Mesodermal cell (in vitro differentiated cells): Measurements from ENCODE around the gene CARD9.
A peak's percentile ranks its signal among the peaks of the same experiment; 100 is the strongest.

Experiments
- H3K27ac ChIP-seq: 2 replicates; pipeline ENCODE4 v1.7.0; 2013; ENCODE audit warnings: mild to moderate bottlenecking, low read depth, low read length, moderate library complexity; ENCODE audit not compliant: severe bottlenecking
- H3K36me3 ChIP-seq: 2 replicates; pipeline ENCODE4 v1.7.1; 2013; ENCODE audit warnings: mild to moderate bottlenecking, low read length, moderate library complexity; ENCODE audit not compliant: control insufficient read depth, insufficient read depth
- H3K4me1 ChIP-seq: one replicate; pipeline ENCODE4 v1.7.1; 2013; ENCODE audit warnings: mild to moderate bottlenecking, low read length; ENCODE audit not compliant: insufficient read depth, control insufficient read depth, poor library complexity, severe bottlenecking
- H3K4me3 ChIP-seq: 2 replicates; pipeline ENCODE4 v1.7.0; 2013; ENCODE audit warnings: low read length, control low read depth, mild to moderate bottlenecking; ENCODE audit not compliant: insufficient read depth, poor library complexity, severe bottlenecking; ENCODE audit errors: extremely low read depth
- H3K9me3 ChIP-seq: 2 replicates; pipeline ENCODE4 v1.7.1; 2013; ENCODE audit warnings: mild to moderate bottlenecking, low read length, moderate library complexity; ENCODE audit not compliant: control insufficient read depth
- WGBS, 2 experiments: methylation state at CpG; one replicate each; pipeline ENCODE4 v1.1.5; 2013; ENCODE audit warnings: missing lambda C conversion rate in 2 of 2; ENCODE audit not compliant: insufficient coverage in 2 of 2; 5-methylcytosine and 5-hydroxymethylcytosine counted together

The CARD9 gene

GRCh38 chr9:136371533-136371880 lies 2.0 kb downstream of the CARD9 start:
- no peak overlapping the region for H3K27ac ChIP-seq
- H3K9me3 ChIP-seq = no peaks in the 10 kb centered on the region
- peaks cover 9% of the 10 kb centered on the region for H3K4me1 ChIP-seq
- H3K36me3 ChIP-seq = peaks cover 14% of the 10 kb centered on the region
- WGBS, 2 experiments = 84 to 97% methylated on average over 10 to 13 of the region's 13 CpGs
- no peak overlapping the region for H3K4me3 ChIP-seq

- H3K27ac ChIP-seq = no peak overlapping the region
- H3K4me3 ChIP-seq = no peak overlapping the region
- WGBS, 2 experiments = 95 to 97% methylated on average over 43 to 54 of the region's 54 CpGs
- no peaks in the 10 kb centered on the region for H3K9me3 ChIP-seq
- H3K36me3 ChIP-seq = peaks cover 13% of the 10 kb centered on the region
- peaks cover 9% of the 10 kb centered on the region for H3K4me1 ChIP-seq
Measured at GRCh38 chr9:136370687-136371532, 2.6 kb downstream of the CARD9 start.

DNA sequence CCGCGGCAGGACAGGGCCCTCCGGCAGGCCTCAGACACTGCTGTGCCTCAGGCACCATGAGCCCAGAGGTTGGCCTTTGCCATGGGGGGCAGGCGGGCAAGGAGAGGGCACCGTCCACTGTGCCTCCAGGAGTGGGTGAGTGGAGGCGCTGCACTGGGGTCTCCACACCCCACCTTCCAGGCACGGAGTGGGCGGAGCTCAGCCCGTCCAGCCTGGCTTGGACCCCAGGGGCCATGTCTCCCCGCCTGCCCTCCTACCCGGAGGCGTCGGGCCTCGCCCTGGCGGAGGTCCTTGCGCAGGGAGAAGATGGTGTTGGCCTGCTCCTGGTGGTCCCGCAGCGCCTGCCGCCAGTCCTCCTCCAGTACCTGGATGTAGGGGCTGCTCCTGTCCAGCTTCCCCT lies 3.4 kb downstream of the CARD9 start:
- no peak overlapping the region for H3K4me3 ChIP-seq
- H3K9me3 ChIP-seq = no peaks in the 10 kb centered on the region
- peaks cover 9% of the 10 kb centered on the region for H3K4me1 ChIP-seq
- WGBS, 2 experiments = 95 to 97% methylated on average over 13 to 18 of the region's 19 CpGs
- H3K27ac ChIP-seq = no peak overlapping the region
- peaks cover 4% of the 10 kb centered on the region for H3K36me3 ChIP-seq

DNA sequence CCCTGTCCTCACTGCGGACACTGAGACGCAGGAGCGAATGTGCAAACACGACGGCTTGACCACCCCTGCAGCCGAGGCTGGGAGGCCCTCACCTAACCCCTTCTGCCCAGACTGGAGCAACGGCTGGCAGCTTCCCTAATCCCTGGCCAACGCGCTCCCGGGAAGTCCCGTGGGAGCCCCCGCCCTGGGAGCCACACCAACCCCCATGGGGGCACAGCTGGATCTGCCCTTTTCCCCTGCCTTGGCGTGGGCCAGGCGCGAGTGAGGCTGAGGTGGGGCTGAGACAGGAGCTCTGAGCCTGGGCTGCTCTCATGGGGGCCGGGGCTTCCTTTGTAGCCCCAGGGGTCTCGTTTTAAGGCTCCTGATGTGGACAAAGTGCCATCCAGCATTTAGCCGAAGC lies 5.3 kb downstream of the CARD9 start:
- peaks cover 4% of the 10 kb centered on the region for H3K36me3 ChIP-seq
- H3K27ac ChIP-seq = no peak overlapping the region
- H3K9me3 ChIP-seq = no peaks in the 10 kb centered on the region
- no peak overlapping the region for H3K4me3 ChIP-seq
- WGBS, 2 experiments = 90% methylated on average over 14 to 16 of the region's 18 CpGs
- H3K4me1 ChIP-seq = peaks cover 8% of the 10 kb centered on the region

DNA sequence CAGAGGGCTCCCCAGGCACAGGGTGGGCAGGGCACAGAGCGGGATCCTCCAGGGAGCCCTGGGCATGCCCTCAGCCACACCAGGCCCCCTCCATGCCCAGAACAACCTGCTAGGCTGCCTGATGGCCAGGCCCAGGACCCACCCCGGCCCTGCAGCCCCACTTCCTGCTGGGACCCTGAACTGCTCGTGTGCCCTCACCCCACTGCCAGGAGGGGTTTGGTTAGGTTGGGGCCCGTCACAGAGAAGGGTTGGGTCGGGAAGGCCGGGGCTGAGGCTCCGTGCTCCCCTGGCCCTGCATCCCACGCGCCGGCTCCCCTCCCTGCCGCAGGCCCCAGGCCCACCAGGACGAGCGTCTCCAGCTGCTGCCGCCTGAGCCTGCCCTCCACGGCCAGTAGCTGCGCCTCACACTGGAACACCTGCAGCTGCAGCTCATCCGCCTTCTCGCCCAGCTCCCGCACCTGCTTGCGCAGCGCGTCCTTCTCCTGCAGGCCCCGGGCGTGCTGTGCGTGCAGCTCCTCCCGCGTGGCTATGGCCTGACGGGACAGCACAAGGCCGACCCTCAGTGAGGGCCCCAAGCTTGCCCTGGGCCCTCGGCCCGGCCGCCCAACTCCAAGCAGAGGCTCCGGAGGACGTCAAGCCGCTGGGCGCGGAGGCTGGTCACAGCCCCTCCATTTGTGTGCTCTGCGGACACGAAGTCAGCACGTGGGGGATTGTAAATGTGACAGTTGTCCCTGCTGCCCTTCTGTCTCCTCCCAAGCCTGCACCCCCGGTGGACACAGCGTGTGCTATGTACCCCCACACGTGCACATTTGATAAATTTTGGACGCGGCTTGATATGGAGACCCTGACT lies 5.9 kb downstream of the CARD9 start:
- WGBS, 2 experiments = 88 to 91% methylated on average over 42 to 44 of the region's 45 CpGs

GRCh38 chr9:136366826-136367225 lies 6.6 kb downstream of the CARD9 start:
- 91 to 100% methylated on average over 5 to 9 of the region's 9 CpGs for WGBS, 2 experiments
- H3K27ac ChIP-seq = no peak overlapping the region

More for the DNA sequence above, 5.9 kb downstream of the CARD9 start:
- H3K4me3 ChIP-seq = no peak overlapping the region
- peaks cover 4% of the 10 kb centered on the region for H3K36me3 ChIP-seq
- H3K27ac ChIP-seq = no peak overlapping the region
- H3K9me3 ChIP-seq = no peaks in the 10 kb centered on the region
- H3K4me1 ChIP-seq = peaks cover 2% of the 10 kb centered on the region

DNA sequence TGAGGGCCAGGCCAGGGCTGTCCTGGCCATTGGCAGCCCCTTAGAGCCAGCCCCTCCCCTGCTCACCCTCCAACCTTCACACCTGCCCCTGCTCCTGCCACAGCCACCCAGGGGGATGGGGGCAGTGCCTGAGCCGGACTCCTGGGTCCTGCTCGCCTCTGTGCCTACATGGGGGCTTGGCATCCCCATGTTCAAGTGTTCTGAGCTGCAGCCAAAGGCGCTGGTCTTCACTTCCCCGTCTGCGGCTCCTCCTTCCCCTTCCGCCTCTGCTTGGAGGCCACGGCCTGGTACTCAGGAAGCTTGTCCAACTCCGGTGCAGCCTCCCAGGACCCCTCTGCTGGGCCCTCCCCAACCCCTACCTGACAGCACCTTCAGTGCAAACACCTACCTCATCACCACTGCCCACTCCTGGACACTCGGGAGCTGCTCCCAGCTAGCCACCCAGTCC lies 7.7 kb downstream of the CARD9 start:
- H3K4me1 ChIP-seq = peaks cover 2% of the 10 kb centered on the region
- no peak overlapping the region for H3K27ac ChIP-seq
- no peak overlapping the region for H3K4me3 ChIP-seq
- H3K36me3 ChIP-seq = peaks cover 4% of the 10 kb centered on the region
- 92% methylated on average over 8 of the region's 9 CpGs for WGBS, 2 experiments
- H3K9me3 ChIP-seq = no peaks in the 10 kb centered on the region

More at GRCh38 chr9:136366826-136367225, 6.6 kb downstream of the CARD9 start:
- H3K4me3 ChIP-seq = no peak overlapping the region
- H3K9me3 ChIP-seq = no peaks in the 10 kb centered on the region
- H3K36me3 ChIP-seq = peaks cover 4% of the 10 kb centered on the region
- peaks cover 2% of the 10 kb centered on the region for H3K4me1 ChIP-seq

- no peak overlapping the region for H3K27ac ChIP-seq
Measured at GRCh38 chr9:136364942-136365774, 8.3 kb downstream of the CARD9 start.

GRCh38 chr9:136363949-136364748 lies 9.3 kb downstream of the CARD9 start:
- Histone ChIP-seq H3K27ac (no peak overlapping the region), H3K36me3 (peaks cover 9% of the 10 kb centered on the region), H3K4me3 (peak overlapping the region; percentile 64), H3K9me3 (no peaks in the 10 kb centered on the region), H3K4me1 (peaks cover 2% of the 10 kb centered on the region)
- 86 to 89% methylated on average over 50 to 53 of the region's 54 CpGs for WGBS, 2 experiments

More at GRCh38 chr9:136364942-136365774, 8.3 kb downstream of the CARD9 start:
- Histone ChIP-seq H3K4me3 (no peak overlapping the region), H3K4me1 (peaks cover 2% of the 10 kb centered on the region), H3K9me3 (no peaks in the 10 kb centered on the region), H3K36me3 (peaks cover 4% of the 10 kb centered on the region)
- WGBS, 2 experiments = 91 to 94% methylated on average over 28 to 29 of the region's 31 CpGs
